ENCODE results near the gene BCL2L2.

The BCL2L2 gene

DNA sequence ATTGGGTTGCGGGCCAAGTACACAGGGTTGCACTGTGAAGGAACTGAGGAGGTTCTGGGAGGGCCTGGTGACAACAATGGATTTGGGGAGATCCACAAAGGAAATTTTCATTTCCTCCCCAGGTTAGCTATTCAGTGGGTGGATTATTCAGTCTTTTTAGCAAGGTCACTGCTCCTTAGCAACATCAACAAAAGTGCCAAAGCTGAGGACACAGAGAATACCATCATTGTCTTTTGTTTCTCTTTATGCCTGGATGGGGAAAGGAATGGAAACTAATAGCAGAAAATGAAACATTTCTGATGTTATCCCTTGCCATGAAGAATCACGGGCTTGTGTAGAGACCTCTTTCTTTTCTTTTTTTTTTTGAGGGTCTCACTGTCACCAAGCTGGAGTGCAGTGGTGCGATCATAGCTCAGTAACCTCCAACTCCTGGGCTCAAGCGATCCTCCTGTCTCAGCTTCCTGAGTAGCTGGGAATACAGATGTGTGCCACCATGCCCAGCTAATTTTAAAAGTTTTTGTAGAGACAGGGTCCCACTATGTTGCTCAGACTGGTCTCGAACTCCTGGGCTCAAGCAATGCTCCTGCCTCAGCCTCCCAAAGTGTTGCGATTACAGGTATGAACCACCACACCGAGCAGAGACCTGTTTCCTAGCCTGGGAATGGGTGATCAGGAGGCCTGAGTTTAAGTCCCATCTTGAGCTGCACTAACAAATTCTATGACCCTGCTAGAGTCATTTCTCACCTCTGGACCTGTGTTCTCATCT, 10.4 kb upstream of the BCL2L2 start:
- H2AK5ac ChIP-seq (ENCODE audit: low read depth, low read length) = no peak overlapping the region
- no peak overlapping the region for H3K4me3 ChIP-seq (ENCODE audit: low read length in 2 of 2)
- no CpG with 5 or more reads among the region's 7 CpGs for WGBS, 2 donors (ENCODE audit: extremely low coverage in 2 of 2, insufficient read length in 2 of 2, insufficient replicate concordance in 1 of 2)
- H3K4me1 ChIP-seq (ENCODE audit: control insufficient read depth in 2 of 2, insufficient read depth in 1 of 2, low read depth in 1 of 2, low read length in 2 of 2) = peaks cover 3 to 21% of the 10 kb centered on the region in 2 donors
- H3K27me3 ChIP-seq (ENCODE audit: control insufficient read depth in 3 of 3, insufficient read depth in 3 of 3, low read depth in 1 of 3, low read length in 3 of 3) = no peaks in the 10 kb centered on the region
- no peak overlapping the region for H3K4me2 ChIP-seq (ENCODE audit: insufficient read depth, low read length, poor library complexity, severe bottlenecking)
- no peak overlapping the region for H2BK15ac ChIP-seq (ENCODE audit: low read length)
- peaks cover 3 to 29% of the 10 kb centered on the region in 2 donors for H3K36me3 ChIP-seq (replicated peaks in 1 of 2; ENCODE audit: control insufficient read depth in 2 of 2, insufficient read depth in 2 of 2, low read length in 2 of 2)
- H4K91ac ChIP-seq (ENCODE audit: low read depth, low read length, poor library complexity) = no peak overlapping the region
- no peak overlapping the region for H2BK120ac ChIP-seq (ENCODE audit: low read depth, low read length)
- H3K18ac ChIP-seq (ENCODE audit: low read length) = no peak overlapping the region
- no peak for DNase-seq (ENCODE audit: low spot score)
- H3K9ac ChIP-seq (ENCODE audit: low read depth, low read length, poor library complexity) = no peak overlapping the region
- no peak overlapping the region for H3K4ac ChIP-seq (ENCODE audit: low read length)
- H2BK5ac ChIP-seq (ENCODE audit: low read length) = no peak overlapping the region
- no peak overlapping the region for H2AFZ ChIP-seq (ENCODE audit: low read length)
- no peak overlapping the region for H3K23ac ChIP-seq (ENCODE audit: low read depth, low read length, poor library complexity)
- no peak overlapping the region for H4K8ac ChIP-seq (ENCODE audit: low read depth, low read length)
- no peaks in the 10 kb centered on the region for H3K79me1 ChIP-seq (ENCODE audit: low read depth, low read length)
- H3K14ac ChIP-seq (ENCODE audit: low read length) = no peak overlapping the region
- no peak overlapping the region for H3K27ac ChIP-seq (replicated peaks; ENCODE audit: low read length)
- no peak overlapping the region for H2BK12ac ChIP-seq (ENCODE audit: low read length)
- H3K9me3 ChIP-seq (replicated peaks in 1 of 2; ENCODE audit: control insufficient read depth in 2 of 2, insufficient read depth in 1 of 2, low read depth in 1 of 2, low read length in 2 of 2) = no peaks in the 10 kb centered on the region

DNA sequence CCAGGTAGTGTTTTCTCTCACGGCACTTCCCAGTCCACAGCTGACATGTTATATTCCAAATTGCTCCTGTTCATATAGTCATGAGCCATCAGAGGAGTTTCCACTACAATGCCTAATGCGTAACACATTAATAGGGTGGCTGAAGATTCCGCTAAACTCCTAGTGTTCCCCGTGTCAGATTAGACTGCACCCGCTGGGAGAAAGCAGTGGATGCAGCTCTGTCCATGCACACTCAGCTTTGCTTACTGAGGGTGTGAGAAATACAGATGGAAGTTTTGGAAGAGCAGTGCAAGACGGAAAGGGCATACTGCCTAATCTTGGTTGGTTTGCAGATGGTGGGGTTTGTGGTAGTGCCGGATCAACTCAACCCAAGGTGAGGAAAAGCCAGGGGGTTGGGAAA, 9.5 kb upstream of the BCL2L2 start:
- Histone ChIP-seq H4K8ac (ENCODE audit: low read depth, low read length) (no peak overlapping the region), H3K4me2 (ENCODE audit: insufficient read depth, low read length, poor library complexity, severe bottlenecking) (no peak overlapping the region), H3K18ac (ENCODE audit: low read length) (no peak overlapping the region), H3K36me3 (replicated peaks in 1 of 2; ENCODE audit: control insufficient read depth in 2 of 2, insufficient read depth in 2 of 2, low read length in 2 of 2) (peaks cover 3 to 29% of the 10 kb centered on the region in 2 donors), H2AK5ac (ENCODE audit: low read depth, low read length) (no peak overlapping the region), H3K9me3 (replicated peaks in 1 of 2; ENCODE audit: control insufficient read depth in 2 of 2, insufficient read depth in 1 of 2, low read depth in 1 of 2, low read length in 2 of 2) (no peaks in the 10 kb centered on the region), H2BK12ac (ENCODE audit: low read length) (no peak overlapping the region), H3K4me3 (ENCODE audit: low read length in 2 of 2) (no peak overlapping the region), H3K79me1 (ENCODE audit: low read depth, low read length) (no peaks in the 10 kb centered on the region), H2BK15ac (ENCODE audit: low read length) (no peak overlapping the region), H2BK5ac (ENCODE audit: low read length) (no peak overlapping the region), H3K4ac (ENCODE audit: low read length) (no peak overlapping the region), H3K14ac (ENCODE audit: low read length) (no peak overlapping the region), H3K27ac (replicated peaks; ENCODE audit: low read length) (no peak overlapping the region), H3K9ac (ENCODE audit: low read depth, low read length, poor library complexity) (no peak overlapping the region), H2AFZ (ENCODE audit: low read length) (no peak overlapping the region), H2BK120ac (ENCODE audit: low read depth, low read length) (no peak overlapping the region), H3K23ac (ENCODE audit: low read depth, low read length, poor library complexity) (no peak overlapping the region), H3K27me3 (ENCODE audit: control insufficient read depth in 3 of 3, insufficient read depth in 3 of 3, low read depth in 1 of 3, low read length in 3 of 3) (no peaks in the 10 kb centered on the region), H3K4me1 (ENCODE audit: control insufficient read depth in 2 of 2, insufficient read depth in 1 of 2, low read depth in 1 of 2, low read length in 2 of 2) (peaks cover 3 to 21% of the 10 kb centered on the region in 2 donors), H4K91ac (ENCODE audit: low read depth, low read length, poor library complexity) (no peak overlapping the region)
- WGBS, 2 donors (ENCODE audit: extremely low coverage in 2 of 2, insufficient read length in 2 of 2, insufficient replicate concordance in 1 of 2) = no CpG with 5 or more reads among the region's 7 CpGs
- no peak for DNase-seq (ENCODE audit: low spot score)

DNA sequence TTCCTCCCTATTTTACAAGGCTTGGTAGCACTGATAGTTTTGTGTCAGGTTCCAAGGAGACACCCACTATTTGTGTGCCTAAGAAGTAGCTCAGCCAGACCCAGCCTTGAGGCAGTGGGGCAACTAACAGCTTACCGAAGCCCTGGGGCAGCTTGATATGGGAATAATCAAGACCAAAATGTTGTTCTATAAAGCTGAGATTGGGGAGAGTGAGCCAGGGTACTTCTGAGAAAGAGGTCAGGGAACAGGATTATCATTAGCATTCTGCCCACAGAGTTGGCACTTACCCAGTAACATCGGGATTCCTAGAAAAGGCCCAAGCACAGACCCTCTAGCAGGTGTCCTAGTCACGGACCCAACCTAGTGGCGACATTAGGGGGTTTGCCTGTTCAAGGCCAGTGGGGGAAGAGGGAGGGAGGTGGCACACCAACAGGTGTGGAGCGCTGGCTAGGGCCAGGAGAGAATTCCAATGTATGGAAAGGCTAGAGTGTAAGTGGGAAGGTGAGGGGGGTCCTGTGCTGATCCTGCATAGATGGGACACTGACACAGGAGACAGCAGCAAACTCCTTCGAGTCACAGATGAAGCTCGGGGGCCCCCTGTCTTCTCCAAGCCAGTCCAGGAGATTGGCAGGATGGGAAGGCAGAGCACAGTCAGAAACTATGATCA, 8.9 kb upstream of the BCL2L2 start:
- Histone ChIP-seq H3K27me3 (ENCODE audit: control insufficient read depth in 3 of 3, insufficient read depth in 3 of 3, low read depth in 1 of 3, low read length in 3 of 3) (no peaks in the 10 kb centered on the region), H3K23ac (ENCODE audit: low read depth, low read length, poor library complexity) (no peak overlapping the region), H2AK5ac (ENCODE audit: low read depth, low read length) (no peak overlapping the region), H2AFZ (ENCODE audit: low read length) (no peak overlapping the region), H4K8ac (ENCODE audit: low read depth, low read length) (no peak overlapping the region), H3K4me1 (ENCODE audit: control insufficient read depth in 2 of 2, insufficient read depth in 1 of 2, low read depth in 1 of 2, low read length in 2 of 2) (peaks cover 3 to 21% of the 10 kb centered on the region in 2 donors), H3K18ac (ENCODE audit: low read length) (no peak overlapping the region), H2BK15ac (ENCODE audit: low read length) (no peak overlapping the region), H3K4me3 (ENCODE audit: low read length in 2 of 2) (no peak overlapping the region), H3K9me3 (replicated peaks in 1 of 2; ENCODE audit: control insufficient read depth in 2 of 2, insufficient read depth in 1 of 2, low read depth in 1 of 2, low read length in 2 of 2) (no peaks in the 10 kb centered on the region), H2BK5ac (ENCODE audit: low read length) (no peak overlapping the region), H2BK12ac (ENCODE audit: low read length) (no peak overlapping the region), H3K4ac (ENCODE audit: low read length) (no peak overlapping the region), H3K14ac (ENCODE audit: low read length) (no peak overlapping the region), H3K4me2 (ENCODE audit: insufficient read depth, low read length, poor library complexity, severe bottlenecking) (no peak overlapping the region), H4K91ac (ENCODE audit: low read depth, low read length, poor library complexity) (no peak overlapping the region), H3K79me1 (ENCODE audit: low read depth, low read length) (no peaks in the 10 kb centered on the region), H3K27ac (replicated peaks; ENCODE audit: low read length) (no peak overlapping the region), H2BK120ac (ENCODE audit: low read depth, low read length) (no peak overlapping the region), H3K9ac (ENCODE audit: low read depth, low read length, poor library complexity) (no peak overlapping the region), H3K36me3 (replicated peaks in 1 of 2; ENCODE audit: control insufficient read depth in 2 of 2, insufficient read depth in 2 of 2, low read length in 2 of 2) (peaks cover 3 to 29% of the 10 kb centered on the region in 2 donors)
- no CpG with 5 or more reads among the region's 7 CpGs for WGBS, 2 donors (ENCODE audit: extremely low coverage in 2 of 2, insufficient read length in 2 of 2, insufficient replicate concordance in 1 of 2)
- DNase-seq (ENCODE audit: low spot score) = no peak

DNA sequence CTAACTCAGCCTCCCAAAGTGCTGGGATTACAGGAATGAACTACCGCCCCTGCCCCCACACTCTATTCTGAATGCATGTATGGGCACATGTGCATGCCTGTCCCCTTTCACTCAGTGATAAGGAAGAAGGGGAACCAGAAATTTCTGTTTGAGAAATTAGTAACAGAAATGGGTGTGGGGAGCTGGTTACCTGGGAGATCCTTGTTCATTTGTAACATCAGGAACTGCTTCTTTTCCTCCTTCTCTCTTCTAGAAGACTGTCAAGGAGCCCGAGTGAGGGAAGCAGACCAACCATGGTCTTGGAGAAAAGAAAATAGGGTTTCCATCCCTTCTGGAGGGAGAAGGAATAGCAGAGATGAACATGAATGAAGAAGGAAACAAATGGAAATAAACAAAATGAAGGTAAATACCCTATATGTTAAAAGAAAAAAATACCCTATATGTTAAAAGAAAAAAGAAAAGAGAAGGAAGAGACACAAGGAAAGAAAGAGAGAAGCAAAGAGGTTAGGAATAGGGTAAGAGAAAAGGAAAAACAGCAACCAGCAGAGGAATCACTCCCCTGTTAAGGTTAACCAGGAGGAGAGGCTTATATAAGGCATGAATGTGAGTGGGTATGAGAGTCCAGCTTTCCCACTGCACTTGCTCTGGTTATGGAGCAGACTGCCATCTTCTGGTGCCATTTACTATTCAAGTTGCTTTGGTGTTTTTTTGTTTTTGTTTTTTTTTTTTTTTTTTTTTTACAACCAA, 7.2 kb upstream of the BCL2L2 start:
- Histone ChIP-seq H3K9me3 (replicated peaks in 1 of 2; ENCODE audit: control insufficient read depth in 2 of 2, insufficient read depth in 1 of 2, low read depth in 1 of 2, low read length in 2 of 2) (no peaks in the 10 kb centered on the region), H4K91ac (ENCODE audit: low read depth, low read length, poor library complexity) (no peak overlapping the region), H3K18ac (ENCODE audit: low read length) (no peak overlapping the region), H2BK120ac (ENCODE audit: low read depth, low read length) (no peak overlapping the region), H2AFZ (ENCODE audit: low read length) (no peak overlapping the region), H3K36me3 (replicated peaks in 1 of 2; ENCODE audit: control insufficient read depth in 2 of 2, insufficient read depth in 2 of 2, low read length in 2 of 2) (peaks cover 3 to 29% of the 10 kb centered on the region in 2 donors), H4K8ac (ENCODE audit: low read depth, low read length) (no peak overlapping the region), H3K9ac (ENCODE audit: low read depth, low read length, poor library complexity) (no peak overlapping the region), H2AK5ac (ENCODE audit: low read depth, low read length) (no peak overlapping the region), H3K4ac (ENCODE audit: low read length) (no peak overlapping the region), H3K4me3 (ENCODE audit: low read length in 2 of 2) (no peak overlapping the region), H3K23ac (ENCODE audit: low read depth, low read length, poor library complexity) (no peak overlapping the region), H3K27ac (replicated peaks; ENCODE audit: low read length) (no peak overlapping the region), H2BK15ac (ENCODE audit: low read length) (no peak overlapping the region), H3K14ac (ENCODE audit: low read length) (no peak overlapping the region), H3K4me1 (ENCODE audit: control insufficient read depth in 2 of 2, insufficient read depth in 1 of 2, low read depth in 1 of 2, low read length in 2 of 2) (peaks cover 3 to 21% of the 10 kb centered on the region in 2 donors), H3K4me2 (ENCODE audit: insufficient read depth, low read length, poor library complexity, severe bottlenecking) (no peak overlapping the region), H3K79me1 (ENCODE audit: low read depth, low read length) (no peaks in the 10 kb centered on the region), H3K27me3 (ENCODE audit: control insufficient read depth in 3 of 3, insufficient read depth in 3 of 3, low read depth in 1 of 3, low read length in 3 of 3) (no peaks in the 10 kb centered on the region), H2BK5ac (ENCODE audit: low read length) (no peak overlapping the region), H2BK12ac (ENCODE audit: low read length) (no peak overlapping the region)
- no CpG with 5 or more reads among the region's 2 CpGs for WGBS, 2 donors (ENCODE audit: extremely low coverage in 2 of 2, insufficient read length in 2 of 2, insufficient replicate concordance in 1 of 2)
- DNase-seq (ENCODE audit: low spot score) = no peak

Data from neuronal stem cell (in vitro differentiated cells).